Measurements from ENCODE around the gene ANKS1B.

Gene ANKS1B

DNA sequence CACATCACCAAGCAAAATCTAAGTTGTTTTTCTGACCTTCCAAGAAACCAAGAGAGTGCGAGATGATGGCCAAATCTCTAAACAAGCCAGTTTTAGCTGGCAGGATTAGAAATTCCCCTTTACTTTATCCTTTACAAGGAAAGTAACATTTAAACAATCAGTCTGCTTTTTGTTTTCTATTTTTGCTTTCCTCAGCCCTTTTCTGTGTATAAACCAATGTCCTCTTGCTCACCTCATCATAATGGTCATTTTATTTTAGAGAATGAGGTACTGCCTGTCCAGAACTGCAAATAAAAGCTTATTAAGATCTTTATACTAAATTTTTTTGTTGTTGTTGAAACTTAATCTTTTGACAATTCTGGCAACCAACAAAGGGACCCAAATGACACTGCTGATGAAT lies 779.6 kb downstream of the ANKS1B start:
- DNase-seq (ENCODE audit: low read depth in 2 of 2, low spot score in 1 of 2), result no peak

DNA sequence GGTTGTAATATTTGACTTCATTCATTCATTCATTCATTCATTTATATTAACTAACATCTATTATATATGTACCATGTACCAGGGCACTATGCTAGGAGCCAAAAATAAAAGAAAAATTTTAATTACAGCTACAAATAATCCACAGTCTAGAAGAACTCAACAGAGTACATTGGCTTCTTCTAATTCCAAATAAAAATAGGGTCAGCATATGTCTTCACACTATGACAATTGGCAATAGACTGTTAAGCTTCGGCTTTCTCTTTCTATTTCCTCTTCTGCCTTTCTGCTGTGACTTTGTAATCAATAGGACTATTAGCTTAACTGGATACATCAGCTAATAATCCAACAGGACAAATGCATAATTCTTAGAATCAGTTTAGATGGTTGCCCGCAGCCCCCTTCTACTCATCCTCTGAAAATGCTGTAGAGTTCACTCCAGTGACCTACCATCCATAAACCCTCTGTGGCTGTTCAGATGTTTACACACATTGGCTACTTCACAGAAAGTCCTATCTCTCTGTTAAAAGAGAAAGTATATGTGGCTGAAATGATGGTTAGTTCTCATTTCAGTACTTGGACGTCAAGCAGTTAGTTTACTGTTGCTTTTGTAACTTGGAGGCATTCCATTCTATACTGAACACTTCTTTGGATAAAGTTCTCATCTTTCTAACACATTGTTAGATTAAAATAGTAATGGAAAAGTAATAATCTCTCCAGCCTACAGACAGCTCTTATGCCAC lies 782.7 kb downstream of the ANKS1B start:
- no peak for DNase-seq (ENCODE audit: low read depth in 2 of 2, low spot score in 1 of 2)

DNA sequence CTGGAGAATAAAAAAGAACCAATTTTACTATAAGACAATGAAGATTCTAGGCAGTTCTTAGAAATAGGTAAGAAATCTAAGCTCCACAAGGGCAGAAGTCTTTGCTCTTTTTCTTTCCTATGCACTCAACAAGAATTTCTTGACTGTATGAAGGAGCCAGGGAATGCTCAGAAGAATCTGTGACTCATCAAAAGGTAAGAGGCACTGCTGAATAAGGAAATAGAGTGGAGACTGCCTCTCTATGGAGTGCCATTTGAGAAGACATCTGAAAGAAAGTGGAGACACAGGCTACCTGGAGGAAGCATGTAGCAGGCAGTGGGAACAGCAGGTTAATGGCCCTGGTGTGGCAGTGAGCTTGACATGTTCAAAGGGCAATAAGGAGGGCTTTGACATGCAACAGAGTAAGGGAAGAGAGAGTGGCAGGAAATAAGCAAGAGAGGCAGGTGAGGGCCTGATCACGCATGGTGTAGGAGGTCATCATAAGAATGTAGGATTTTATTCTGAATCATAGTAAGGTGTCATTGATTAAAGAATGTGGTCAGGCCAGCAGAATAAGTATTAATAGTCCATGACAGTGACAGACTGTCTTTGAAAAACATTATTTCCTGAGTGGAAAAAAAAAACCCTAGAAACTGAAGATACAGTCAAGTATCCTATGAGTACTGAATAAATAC lies 783.9 kb downstream of the ANKS1B start:
- DNase-seq (ENCODE audit: low read depth in 2 of 2, low spot score in 1 of 2), result no peak

DNA sequence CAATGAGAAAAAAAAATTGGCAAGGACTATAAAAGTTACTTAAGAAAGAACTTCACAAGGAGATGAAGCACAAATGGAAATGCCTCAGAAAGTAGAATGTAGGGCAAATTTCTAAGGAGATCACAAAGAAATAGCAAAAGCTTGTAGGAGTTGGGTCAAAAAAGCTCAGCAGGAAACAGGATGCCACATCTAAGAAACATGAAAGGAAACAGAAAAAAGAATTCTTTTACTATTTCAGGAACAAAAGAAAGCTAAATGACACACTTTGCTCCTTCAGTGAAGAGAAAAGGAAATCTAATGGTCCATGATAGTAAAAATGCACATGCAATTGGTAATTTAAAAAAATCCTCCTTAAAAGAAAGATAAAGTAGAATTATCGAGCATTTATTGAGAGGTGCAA lies 789.3 kb downstream of the ANKS1B start:
- DNase-seq (ENCODE audit: low read depth in 2 of 2, low spot score in 1 of 2), result no peak

DNA sequence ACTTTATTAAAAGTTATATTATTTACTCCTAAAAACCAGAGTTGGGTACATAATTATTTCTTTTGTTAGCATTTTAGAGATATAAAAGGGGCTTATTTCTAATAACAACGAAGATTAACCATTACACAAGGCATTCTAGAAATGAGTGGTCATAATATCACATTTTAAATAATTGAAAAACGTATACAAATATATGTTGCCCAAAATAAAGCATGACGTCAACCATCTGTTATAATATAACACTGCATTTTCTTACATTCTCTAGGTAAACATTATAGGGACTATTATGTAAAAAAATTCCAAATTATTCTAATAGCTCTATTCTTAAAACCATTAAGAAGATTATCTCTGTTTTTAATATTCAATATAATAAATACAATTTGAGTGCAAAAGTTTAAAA lies 792.2 kb downstream of the ANKS1B start:
- no peak for DNase-seq (ENCODE audit: low read depth in 2 of 2, low spot score in 1 of 2)

DNA sequence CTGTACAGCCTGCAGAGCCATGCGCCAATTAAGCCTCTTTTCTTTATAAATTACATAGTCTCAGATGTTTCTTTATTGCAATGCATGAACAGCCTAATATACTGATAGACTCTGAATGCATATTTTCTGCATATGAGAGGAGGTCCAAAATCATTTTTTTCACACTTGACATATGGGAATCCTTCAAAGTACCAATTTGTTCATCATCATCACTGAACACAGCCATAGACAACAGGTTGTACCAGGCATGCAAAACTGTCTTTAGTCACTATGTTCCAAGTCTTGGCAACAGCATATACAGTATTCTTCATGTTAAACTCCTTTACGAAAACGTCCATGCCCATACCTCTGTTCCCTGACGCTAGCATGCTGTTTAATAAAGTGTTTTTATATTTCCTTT lies 807.9 kb downstream of the ANKS1B start:
- DNase-seq (ENCODE audit: low read depth in 2 of 2, low spot score in 1 of 2), result no peak

DNA sequence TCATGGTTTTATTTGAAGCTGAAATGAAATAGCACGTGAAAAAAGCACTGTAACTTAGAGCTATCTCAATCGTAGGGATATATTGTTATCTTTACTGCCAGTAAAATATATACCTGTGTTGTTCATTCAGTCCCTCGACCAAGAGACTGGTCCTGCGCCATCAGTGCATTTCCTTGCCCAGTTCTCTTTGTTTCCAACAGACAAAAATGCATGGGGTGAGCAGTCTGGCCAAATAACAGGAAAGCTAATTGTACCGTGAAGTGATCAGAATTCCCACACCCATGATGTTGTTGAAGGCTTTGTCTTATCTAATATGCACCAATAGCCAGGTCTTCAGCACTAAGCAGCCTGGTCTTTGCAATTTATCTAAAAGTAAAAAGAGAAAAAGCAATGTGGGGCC lies 814.3 kb downstream of the ANKS1B start:
- no peak for DNase-seq (ENCODE audit: low read depth in 2 of 2, low spot score in 1 of 2)

DNA sequence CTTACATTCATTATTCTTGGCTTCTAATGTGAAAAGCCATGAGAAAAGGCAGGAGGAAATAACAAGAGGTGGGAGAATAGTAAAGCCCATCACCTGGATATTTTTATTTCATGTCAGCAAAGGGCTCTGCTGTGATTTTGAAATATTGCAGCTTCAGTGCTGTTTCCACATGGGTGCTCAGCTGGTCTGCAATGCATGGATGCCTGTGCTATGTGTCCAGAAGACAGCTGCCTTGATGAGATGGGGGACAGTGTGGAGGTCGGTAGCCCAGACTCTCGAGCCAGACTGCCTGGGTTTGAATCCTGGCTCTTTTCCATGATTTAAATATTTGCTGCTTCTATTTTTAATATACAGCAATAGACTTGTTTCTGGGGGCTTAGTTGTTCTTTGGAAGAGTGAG lies 814.7 kb downstream of the ANKS1B start:
- no peak for DNase-seq (ENCODE audit: low read depth in 2 of 2, low spot score in 1 of 2)

DNA sequence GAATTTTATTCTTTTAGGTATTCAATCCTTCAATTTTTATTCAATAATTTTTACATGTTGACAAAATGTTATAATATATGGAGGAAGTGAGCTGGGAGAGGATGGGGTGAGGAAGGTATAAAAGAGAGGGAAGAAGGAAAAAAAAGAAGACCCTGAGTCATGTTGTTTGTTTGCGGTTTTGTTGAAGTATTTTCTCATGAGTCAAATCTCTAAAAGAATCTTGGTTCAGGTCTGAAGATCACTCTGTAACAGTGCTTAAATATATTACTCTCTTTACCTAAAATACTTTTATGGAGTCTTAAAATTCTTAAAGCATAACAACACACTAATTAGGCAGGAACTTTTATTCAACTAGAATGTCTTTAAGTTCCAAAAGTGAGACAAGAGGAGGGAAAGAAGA lies 826.8 kb downstream of the ANKS1B start:
- DNase-seq (ENCODE audit: low read depth in 2 of 2, low spot score in 1 of 2), result no peak

DNA sequence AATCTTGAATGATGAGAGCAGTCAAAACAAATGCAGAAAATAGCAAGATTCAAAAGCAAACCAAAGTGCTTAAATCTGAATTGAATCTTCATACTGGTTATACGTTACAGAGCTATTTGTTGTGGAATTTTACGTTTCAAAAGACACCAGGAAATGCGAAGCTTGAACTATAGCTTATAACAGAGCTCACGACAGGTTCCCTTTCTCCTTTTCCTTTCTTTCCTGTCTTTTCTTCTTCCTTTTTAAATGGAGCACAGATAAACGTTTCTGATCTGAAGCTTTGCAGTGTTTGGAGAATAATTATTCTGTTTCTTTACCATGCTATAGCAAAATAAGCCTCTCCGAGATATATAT lies 829.8 kb downstream of the ANKS1B start:
- DNase-seq (ENCODE audit: low read depth in 2 of 2, low spot score in 1 of 2), result no peak

DNA sequence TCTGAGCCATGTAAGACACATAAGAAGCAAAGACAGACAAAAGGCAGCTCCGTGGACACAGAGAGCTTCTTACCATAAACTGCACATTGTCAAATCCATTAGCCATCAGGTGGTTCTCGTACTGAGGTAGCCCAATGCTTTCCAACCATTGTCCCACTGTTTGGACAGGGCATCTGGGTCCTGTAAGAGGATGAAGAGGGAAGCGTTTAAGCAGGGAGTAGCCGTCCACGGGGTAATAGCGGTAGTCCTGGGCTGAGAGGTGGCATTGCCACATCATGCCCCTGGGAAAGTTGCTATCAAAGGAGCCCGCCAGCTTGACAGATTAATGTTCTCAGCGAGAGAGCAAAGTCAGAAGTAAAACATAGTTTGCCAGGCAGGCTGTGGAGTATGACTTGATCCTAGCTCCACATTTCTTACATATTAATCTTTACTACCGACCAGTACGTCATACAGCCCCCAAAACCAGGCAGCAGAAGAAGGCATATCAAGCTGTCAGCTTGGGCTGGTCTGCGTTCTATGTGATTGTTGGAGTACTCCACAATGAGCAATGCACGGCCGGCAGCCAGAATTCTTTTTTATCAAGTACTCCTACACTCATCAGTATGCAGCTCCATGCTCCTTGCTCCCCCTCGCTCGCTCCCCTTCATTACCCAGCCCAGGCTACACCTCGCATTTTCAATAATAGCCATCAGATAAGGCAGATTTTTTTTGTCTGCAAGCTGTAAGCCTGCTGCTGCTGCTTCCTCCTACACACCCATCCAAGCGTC lies 830.3 kb downstream of the ANKS1B start:
- no peak for DNase-seq (ENCODE audit: low read depth in 2 of 2, low spot score in 1 of 2)

DNA sequence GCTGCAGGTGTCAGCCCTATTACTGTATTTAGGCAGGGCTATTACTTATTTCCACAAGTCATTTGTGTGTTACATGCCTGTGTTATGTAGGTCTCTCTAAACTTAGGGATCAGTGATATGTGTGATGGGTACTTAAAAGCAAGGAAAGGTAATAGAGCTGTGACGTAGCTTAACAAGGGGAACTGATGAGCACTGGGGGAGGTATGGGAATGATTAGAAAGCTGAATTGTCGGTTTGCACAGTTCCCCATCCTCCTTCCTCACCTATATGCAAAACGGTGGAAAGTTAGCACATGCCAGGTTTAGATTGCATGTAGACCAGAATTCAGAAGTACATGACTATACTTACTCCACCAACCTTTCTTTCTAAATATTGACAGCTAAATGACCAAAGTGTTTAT lies 831.4 kb downstream of the ANKS1B start:
- DNase-seq (ENCODE audit: low read depth in 2 of 2, low spot score in 1 of 2), result no peak

DNA sequence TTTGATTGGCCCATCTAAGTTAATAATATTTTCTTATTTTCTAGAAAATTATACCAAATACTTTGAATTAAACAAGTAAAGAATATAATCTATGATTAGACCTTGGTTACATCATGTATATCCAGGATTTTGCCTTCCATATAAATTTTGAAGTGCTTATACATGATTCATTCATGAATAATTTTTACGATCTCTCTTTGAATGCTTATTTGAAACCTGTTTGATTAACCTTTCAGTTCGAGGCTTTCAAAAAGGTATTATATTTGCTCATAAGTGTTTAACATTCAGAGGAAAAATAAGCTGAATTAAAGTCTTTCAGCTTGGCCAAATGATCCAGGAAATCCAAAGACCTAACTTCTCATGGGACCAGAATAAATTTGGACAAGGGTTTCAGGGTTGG lies 832.4 kb downstream of the ANKS1B start:
- no peak for DNase-seq (ENCODE audit: low read depth in 2 of 2, low spot score in 1 of 2)

DNA sequence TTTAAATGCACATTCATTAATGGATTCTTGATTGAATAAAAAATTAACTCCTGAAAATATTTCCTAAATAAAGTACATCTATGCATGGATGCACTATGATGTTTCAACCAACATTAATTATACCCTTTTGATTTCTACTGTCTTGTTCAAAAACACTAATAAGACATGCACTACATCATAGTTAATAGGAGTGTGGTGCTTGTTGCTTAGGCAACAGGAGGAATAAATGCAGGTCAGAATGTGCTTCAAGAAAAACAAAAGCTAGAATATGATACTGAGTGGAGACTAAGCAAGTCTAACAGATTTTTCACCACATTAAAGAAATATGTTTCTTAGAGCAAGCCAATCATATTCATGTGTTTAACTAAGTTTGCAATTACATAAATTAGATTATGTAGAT lies 833.0 kb downstream of the ANKS1B start:
- DNase-seq (ENCODE audit: low read depth in 2 of 2, low spot score in 1 of 2), result no peak

DNA sequence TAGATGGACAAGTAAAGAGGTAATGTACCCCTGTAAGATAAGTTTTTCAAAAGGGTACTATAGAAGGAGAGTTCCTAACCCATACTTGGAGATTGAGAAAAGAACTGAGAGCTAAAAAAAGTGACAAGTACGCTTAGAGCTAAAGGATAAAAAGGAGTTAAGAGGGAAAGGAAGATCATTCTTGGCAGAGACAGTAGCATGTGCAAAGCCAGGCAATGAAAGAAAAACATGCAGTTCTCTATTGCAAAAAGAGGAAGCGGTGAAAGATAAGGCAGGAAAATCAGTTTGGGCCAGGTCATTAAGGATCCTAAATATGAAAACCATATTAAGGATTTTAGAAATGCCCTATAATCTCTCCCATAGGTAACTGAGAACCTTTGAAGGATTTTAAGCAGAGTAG lies 837.6 kb downstream of the ANKS1B start:
- DNase-seq (ENCODE audit: low read depth in 2 of 2, low spot score in 1 of 2), result no peak

DNA sequence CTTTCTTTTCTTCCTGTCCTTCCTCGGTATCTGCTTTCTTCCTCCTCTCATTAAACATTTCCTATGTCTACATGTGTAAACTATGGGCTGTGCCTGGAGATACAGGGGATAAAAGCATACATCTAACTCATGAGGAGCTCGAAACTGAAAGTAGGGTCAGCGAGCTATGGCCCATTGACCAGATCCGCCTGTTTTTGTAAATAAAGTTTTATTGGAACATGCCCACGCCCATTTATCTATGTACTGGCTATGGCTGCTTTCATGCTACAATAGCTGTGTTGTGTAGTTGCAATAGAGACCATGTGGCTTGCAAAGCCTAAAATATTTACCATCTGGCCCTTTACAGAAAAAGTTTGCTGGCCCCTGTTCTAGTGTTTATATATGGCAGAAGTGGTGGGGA lies 838.0 kb downstream of the ANKS1B start:
- DNase-seq (ENCODE audit: low read depth in 2 of 2, low spot score in 1 of 2), result no peak

DNA sequence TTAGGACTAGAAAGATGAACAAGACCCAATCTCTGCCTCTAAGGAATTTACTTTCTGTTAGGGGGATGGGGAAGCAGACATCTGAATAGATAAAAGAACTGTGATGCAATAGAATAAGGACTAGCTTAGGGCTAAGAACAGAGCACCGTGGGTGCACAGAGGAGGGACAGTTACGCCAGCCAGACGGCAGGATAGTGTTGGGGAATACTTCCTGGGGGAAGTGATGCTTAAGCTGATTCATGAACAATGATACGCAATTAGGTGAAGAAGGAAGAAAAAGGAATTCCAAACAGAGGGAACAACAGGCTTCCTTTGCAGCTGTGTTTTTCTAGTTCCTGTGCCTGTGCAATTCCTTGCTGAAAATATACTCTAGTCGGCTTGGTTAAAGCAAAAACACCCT lies 838.6 kb downstream of the ANKS1B start:
- DNase-seq (ENCODE audit: low read depth in 2 of 2, low spot score in 1 of 2), result no peak

DNA sequence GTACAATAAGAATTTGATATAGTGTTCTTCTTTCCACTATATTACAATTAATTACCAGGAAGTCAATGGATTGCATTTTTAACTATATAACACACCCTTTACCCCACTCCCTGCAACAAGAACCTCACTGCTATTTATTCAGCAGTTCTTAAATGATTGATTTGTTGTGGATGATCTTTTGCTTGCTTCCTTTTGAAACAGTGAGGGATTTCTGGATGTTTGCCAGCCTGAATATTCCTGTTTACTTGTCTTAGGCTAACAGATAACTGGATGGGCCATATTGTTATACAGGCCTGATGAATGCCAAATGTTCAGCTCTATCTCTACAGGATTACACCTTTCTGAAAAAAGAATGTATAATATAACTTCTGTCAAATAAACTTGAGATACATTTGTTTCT lies 842.1 kb downstream of the ANKS1B start:
- no peak for DNase-seq (ENCODE audit: low read depth in 2 of 2, low spot score in 1 of 2)

DNA sequence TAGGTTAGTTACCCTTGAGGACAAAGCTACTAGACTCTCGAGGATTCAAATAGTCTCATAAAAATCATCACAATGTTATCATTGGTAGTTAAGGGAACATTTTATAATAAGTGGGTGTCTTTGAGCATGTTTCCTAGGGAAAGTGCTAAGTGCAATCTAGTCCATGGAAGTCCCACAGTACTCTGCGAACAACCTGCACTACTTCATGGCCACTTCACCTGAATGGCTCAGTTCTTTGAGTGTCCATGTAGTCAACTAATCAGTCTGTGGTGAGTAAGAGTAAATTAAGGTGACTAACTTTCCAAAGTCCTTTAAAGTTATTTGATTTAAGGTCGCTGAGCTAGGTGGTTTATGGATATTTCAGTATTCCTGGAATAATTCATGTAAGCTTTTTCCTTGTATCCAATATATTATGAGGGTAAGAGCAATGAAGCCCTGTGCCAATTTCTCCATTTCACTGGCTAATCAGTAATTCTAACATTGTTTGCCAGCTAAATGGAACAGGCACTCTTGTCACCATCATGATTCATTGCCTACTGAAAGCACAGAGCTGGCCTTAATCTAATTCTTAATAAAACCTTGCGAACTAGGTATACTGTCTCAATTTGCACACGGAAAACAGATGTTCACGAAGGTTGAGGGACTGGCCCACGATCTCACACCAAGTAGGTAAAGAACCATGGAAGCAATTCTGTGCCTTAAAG lies 844.6 kb downstream of the ANKS1B start:
- DNase-seq (ENCODE audit: low read depth in 2 of 2, low spot score in 1 of 2), result no peak

DNA sequence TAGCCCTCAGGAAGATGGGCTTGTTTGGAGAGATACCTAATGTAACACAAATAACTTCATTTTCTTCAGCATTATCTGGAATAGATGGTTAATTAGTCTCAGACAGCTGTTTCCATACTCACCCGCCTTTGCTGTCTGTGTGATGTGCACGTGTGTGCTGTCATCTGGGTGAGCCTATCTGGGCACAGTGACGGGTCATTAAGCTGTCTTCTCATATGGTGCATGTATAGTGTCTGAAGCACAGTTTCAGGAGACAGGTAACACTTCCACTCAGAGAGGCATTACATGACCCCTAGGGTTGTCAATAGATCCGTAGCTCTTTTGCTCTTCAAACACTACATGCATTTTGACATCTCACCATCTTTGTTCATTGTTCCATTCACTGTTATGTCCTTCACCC lies 846.3 kb downstream of the ANKS1B start:
- DNase-seq (ENCODE audit: low read depth in 2 of 2, low spot score in 1 of 2), result no peak

DNA sequence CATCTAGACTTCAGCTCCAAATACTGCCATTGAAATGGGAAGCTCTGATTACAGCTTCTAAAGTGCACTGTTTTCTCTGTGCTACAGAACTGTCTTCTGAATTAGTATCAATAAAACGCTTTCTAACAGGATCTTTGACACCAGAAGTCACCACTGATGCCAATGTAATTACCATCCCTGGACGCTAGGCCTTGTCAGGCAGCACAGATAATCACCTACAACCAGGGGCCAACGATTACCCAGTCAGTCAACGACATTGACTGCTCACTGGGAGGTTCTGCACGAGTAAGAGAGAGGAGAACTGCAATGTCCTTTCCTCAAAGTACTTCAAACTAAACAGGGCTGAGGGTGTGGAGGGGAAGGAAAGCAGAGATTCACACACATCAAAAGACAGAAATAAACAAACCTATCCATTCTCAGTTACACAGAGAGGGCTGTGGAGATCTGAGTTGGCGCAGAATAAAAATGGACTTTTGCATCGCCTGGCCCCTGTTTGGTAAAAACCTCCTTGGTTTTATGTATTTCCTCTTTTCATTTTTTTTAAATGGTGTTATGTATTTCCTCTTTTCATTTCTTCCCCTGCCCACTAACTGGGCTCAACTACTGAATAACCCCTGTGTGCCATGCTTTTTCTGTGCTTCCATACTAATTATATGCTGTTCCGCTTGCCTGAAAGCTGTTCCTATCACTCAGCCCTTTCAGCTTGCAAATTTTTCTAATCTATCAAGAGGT lies 847.4 kb downstream of the ANKS1B start:
- DNase-seq (ENCODE audit: low read depth in 2 of 2, low spot score in 1 of 2), result no peak

Data from stimulated activated CD8-positive, alpha-beta memory T cell treated with anti-CD3 and anti-CD28 coated beads, Interleukin-4, amount 100 ng/mL, for 1 hour (primary cell).